Measurements from ENCODE around the gene TGIF2LY.
"Not testable (repeated sequence)": the region's sequence is repeated elsewhere in the genome, so short reads cannot be mapped to it uniquely, and the experiment has no call there.

DNA sequence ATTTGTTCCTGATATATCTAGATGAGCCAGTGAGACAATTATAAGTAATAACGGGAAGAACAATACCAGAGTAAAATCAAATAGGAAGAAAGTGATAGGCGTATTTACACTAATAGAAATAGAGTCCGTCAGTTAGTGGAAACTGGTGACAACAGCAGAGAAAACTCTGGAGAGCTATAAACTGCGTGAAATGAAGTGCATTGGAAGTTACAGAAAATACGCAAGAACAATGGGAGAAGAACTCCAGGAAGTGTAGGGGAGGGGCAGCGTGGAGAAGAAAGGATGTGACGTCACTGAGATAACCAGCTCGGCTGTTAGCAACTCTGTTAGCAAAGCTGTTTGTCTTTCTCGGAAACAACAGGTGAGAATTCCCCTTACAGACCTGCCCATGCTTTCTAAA lies at the start of gene TGIF2LY:
- TF ChIP-seq, protein P1, sequence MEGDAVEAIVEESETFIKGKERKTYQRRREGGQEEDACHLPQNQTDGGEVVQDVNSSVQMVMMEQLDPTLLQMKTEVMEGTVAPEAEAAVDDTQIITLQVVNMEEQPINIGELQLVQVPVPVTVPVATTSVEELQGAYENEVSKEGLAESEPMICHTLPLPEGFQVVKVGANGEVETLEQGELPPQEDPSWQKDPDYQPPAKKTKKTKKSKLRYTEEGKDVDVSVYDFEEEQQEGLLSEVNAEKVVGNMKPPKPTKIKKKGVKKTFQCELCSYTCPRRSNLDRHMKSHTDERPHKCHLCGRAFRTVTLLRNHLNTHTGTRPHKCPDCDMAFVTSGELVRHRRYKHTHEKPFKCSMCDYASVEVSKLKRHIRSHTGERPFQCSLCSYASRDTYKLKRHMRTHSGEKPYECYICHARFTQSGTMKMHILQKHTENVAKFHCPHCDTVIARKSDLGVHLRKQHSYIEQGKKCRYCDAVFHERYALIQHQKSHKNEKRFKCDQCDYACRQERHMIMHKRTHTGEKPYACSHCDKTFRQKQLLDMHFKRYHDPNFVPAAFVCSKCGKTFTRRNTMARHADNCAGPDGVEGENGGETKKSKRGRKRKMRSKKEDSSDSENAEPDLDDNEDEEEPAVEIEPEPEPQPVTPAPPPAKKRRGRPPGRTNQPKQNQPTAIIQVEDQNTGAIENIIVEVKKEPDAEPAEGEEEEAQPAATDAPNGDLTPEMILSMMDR (IDR thresholded peaks at IDR 0.05) = not testable (repeated sequence)
- TF ChIP-seq POLR2AphosphoS5, POLR2A (IDR thresholded peaks at IDR 0.05): not testable (repeated sequence)
